PC-3 (cell line): ENCODE results near the gene DYNLT4.

Experiments
- EZH2 ChIP-seq: fragments of 300-600 bp; sonication (generic); IDR thresholded peaks from one replicate; pipeline ENCODE4 v1.6.1; 2017; ENCODE audit warnings: antibody characterized with exemption, mild to moderate bottlenecking, low read length; ENCODE audit not compliant: unreplicated experiment
- TF ChIP-seq, protein P1 (sequence below): fragments of 300-600 bp; sonication (generic); conservative IDR thresholded peaks from 2 replicates; pipeline ENCODE4 v1.5.1; 2017; ENCODE audit warnings: antibody characterized with exemption, low read depth, mild to moderate bottlenecking, low read length

DNA sequence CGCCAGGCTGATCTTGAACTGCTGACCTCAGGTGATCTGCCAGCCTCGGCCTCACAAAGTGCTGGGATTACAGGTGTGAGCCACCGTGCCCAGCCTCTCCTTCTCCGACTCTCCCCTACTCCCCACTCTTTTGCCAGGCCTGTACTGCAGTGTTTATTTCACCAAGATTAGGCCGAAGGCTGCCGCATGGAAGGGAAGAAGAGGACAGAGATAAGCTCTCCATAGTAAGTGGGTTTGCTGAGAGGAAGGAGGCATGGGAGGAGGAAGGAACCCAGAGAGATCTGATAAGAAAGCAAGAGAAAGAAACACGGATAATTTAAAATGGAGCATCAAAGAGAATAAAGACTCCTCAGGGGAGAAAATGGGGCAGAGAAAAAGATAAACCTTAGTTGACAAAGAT lies 27.2 kb upstream of the DYNLT4 start:
- TF ChIP-seq, protein P1, sequence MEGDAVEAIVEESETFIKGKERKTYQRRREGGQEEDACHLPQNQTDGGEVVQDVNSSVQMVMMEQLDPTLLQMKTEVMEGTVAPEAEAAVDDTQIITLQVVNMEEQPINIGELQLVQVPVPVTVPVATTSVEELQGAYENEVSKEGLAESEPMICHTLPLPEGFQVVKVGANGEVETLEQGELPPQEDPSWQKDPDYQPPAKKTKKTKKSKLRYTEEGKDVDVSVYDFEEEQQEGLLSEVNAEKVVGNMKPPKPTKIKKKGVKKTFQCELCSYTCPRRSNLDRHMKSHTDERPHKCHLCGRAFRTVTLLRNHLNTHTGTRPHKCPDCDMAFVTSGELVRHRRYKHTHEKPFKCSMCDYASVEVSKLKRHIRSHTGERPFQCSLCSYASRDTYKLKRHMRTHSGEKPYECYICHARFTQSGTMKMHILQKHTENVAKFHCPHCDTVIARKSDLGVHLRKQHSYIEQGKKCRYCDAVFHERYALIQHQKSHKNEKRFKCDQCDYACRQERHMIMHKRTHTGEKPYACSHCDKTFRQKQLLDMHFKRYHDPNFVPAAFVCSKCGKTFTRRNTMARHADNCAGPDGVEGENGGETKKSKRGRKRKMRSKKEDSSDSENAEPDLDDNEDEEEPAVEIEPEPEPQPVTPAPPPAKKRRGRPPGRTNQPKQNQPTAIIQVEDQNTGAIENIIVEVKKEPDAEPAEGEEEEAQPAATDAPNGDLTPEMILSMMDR = no peak
- no peak for TF ChIP-seq EZH2
